Measurements from ENCODE around the gene COL4A2.

Gene COL4A2

DNA sequence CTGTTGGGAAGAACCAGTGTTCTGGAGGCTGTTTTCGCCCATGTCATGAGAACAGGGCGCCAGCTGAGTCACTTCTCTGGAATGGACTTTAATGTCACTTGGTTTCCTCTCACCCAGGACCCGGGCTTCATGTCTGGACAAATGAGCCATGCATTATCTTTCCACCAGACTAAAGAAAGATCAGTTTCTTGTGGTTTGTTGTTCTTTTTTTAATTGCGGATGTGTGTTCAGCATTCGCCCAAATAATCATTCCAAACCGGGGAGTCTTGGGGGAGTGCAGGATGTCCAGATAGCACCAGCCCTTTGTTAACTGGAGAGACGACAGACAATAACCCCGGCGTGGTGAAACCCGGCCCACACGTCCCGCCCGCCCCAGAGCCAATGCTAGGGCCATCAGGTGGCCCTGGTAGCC, 102.5 kb downstream of the COL4A2 start:
- TF ChIP-seq MYNN (tag by site-specific recombination; IDR thresholded peaks at IDR 0.05; ENCODE audit: borderline replicate concordance): no peak
- TF ChIP-seq FEZF1 (tag by site-specific recombination; IDR thresholded peaks at IDR 0.05): peak; percentile 18; the same call in 1 of the 2 replicates
- 0 out of 2 replicates have a peak, but pooled peaks have one; percentile 45 for TF ChIP-seq ZNF600 (tag by site-specific recombination; IDR thresholded peaks at IDR 0.05)
- ChIA-PET POLR2A (interaction anchor here (1.0 to 1.3 kb wide), 3 partner anchors 10 to 103 kb away, joined by 3 to 6 read pairs (median 4); partner anchors contain the start of genes COL4A1 and COL4A2), CTCF (interaction anchor here (1.0 to 1.1 kb wide), 2 partner anchors 162 to 187 kb away, joined by 3 to 4 read pairs; no protein-coding TSS in a partner anchor)
- no peaks in the 10 kb centered on the region; the same call in 1 of the 2 replicates for H3K4me1 ChIP-seq (ENCODE audit: control insufficient read depth, insufficient read depth, low read length)
- H3K36me3 ChIP-seq (ENCODE audit: control insufficient read depth in 2 of 2, insufficient read depth in 1 of 2, low read length in 2 of 2): no peaks in the 10 kb centered on the region
- H3K27ac ChIP-seq (ENCODE audit: extremely low read depth, low read depth, low read length): no peak overlapping the region
- 0 out of 2 replicates have a peak overlapping the region, but pooled peaks have one; percentile 7 for H3K4me3 ChIP-seq (ENCODE audit: low read depth, low read length)
- no peaks in the 10 kb centered on the region for H3K9me3 ChIP-seq (ENCODE audit: control insufficient read depth, insufficient read depth, low read depth, low read length)

DNA sequence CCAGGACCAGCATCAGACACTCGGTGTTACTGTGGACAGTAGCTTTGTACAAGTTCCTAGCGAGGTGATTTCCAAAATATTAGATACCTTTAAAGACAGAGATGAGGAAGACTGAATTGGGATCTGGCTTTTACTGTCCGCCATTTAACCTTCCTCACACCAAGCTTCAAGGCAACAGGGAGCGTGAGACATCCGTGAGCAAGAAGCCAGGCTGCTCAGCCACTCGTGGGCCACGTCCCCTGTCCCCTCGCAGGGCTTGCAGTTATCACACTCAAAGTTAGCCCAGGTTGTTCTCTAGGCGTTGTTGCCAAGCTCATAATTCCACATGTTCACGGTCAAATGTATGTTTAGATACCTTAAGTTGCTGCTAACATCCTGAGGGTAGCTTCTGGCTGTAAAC, 102.9 kb downstream of the COL4A2 start:
- POLR2A ChIA-PET: interaction anchor here (1.0 to 1.3 kb wide), 3 partner anchors 11 to 103 kb away, joined by 3 to 6 read pairs (median 4); partner anchors contain the start of genes COL4A1 and COL4A2

More for the DNA sequence above, 102.9 kb downstream of the COL4A2 start:
- H3K9me3 ChIP-seq (ENCODE audit: control insufficient read depth, insufficient read depth, low read depth, low read length): no peaks in the 10 kb centered on the region
- no peak overlapping the region for H3K27ac ChIP-seq (ENCODE audit: extremely low read depth, low read depth, low read length)
- no peaks in the 10 kb centered on the region for H3K36me3 ChIP-seq (ENCODE audit: control insufficient read depth in 2 of 2, insufficient read depth in 1 of 2, low read length in 2 of 2)
- CTCF ChIA-PET: interaction anchor here (1.0 to 1.5 kb wide), 5 partner anchors 9 to 188 kb away, joined by 3 to 4 read pairs (median 3); no protein-coding TSS in a partner anchor
- TF ChIP-seq BCL11B (tag by site-specific recombination; IDR thresholded peaks at IDR 0.05; ENCODE audit: low read depth): no peak
- TF ChIP-seq, protein P1, sequence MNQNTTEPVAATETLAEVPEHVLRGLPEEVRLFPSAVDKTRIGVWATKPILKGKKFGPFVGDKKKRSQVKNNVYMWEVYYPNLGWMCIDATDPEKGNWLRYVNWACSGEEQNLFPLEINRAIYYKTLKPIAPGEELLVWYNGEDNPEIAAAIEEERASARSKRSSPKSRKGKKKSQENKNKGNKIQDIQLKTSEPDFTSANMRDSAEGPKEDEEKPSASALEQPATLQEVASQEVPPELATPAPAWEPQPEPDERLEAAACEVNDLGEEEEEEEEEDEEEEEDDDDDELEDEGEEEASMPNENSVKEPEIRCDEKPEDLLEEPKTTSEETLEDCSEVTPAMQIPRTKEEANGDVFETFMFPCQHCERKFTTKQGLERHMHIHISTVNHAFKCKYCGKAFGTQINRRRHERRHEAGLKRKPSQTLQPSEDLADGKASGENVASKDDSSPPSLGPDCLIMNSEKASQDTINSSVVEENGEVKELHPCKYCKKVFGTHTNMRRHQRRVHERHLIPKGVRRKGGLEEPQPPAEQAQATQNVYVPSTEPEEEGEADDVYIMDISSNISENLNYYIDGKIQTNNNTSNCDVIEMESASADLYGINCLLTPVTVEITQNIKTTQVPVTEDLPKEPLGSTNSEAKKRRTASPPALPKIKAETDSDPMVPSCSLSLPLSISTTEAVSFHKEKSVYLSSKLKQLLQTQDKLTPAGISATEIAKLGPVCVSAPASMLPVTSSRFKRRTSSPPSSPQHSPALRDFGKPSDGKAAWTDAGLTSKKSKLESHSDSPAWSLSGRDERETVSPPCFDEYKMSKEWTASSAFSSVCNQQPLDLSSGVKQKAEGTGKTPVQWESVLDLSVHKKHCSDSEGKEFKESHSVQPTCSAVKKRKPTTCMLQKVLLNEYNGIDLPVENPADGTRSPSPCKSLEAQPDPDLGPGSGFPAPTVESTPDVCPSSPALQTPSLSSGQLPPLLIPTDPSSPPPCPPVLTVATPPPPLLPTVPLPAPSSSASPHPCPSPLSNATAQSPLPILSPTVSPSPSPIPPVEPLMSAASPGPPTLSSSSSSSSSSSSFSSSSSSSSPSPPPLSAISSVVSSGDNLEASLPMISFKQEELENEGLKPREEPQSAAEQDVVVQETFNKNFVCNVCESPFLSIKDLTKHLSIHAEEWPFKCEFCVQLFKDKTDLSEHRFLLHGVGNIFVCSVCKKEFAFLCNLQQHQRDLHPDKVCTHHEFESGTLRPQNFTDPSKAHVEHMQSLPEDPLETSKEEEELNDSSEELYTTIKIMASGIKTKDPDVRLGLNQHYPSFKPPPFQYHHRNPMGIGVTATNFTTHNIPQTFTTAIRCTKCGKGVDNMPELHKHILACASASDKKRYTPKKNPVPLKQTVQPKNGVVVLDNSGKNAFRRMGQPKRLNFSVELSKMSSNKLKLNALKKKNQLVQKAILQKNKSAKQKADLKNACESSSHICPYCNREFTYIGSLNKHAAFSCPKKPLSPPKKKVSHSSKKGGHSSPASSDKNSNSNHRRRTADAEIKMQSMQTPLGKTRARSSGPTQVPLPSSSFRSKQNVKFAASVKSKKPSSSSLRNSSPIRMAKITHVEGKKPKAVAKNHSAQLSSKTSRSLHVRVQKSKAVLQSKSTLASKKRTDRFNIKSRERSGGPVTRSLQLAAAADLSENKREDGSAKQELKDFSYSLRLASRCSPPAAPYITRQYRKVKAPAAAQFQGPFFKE (tag by site-specific recombination; IDR thresholded peaks at IDR 0.05; ENCODE audit: borderline replicate concordance): no peak
- TF ChIP-seq, protein P2, sequence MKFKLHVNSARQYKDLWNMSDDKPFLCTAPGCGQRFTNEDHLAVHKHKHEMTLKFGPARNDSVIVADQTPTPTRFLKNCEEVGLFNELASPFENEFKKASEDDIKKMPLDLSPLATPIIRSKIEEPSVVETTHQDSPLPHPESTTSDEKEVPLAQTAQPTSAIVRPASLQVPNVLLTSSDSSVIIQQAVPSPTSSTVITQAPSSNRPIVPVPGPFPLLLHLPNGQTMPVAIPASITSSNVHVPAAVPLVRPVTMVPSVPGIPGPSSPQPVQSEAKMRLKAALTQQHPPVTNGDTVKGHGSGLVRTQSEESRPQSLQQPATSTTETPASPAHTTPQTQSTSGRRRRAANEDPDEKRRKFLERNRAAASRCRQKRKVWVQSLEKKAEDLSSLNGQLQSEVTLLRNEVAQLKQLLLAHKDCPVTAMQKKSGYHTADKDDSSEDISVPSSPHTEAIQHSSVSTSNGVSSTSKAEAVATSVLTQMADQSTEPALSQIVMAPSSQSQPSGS (tag by site-specific recombination; IDR thresholded peaks at IDR 0.05; ENCODE audit: low read depth): no peak
- TF ChIP-seq, protein P3, sequence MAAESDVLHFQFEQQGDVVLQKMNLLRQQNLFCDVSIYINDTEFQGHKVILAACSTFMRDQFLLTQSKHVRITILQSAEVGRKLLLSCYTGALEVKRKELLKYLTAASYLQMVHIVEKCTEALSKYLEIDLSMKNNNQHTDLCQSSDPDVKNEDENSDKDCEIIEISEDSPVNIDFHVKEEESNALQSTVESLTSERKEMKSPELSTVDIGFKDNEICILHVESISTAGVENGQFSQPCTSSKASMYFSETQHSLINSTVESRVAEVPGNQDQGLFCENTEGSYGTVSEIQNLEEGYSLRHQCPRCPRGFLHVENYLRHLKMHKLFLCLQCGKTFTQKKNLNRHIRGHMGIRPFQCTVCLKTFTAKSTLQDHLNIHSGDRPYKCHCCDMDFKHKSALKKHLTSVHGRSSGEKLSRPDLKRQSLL (tag by site-specific recombination; IDR thresholded peaks at IDR 0.05): no peak
- no peak for TF ChIP-seq ZNF585B (tag by site-specific recombination; IDR thresholded peaks at IDR 0.05)
- H3K4me1 ChIP-seq (ENCODE audit: control insufficient read depth, insufficient read depth, low read length): no peaks in the 10 kb centered on the region; the same call in 1 of the 2 replicates
- no peak overlapping the region for H3K4me3 ChIP-seq (ENCODE audit: low read depth, low read length)
